HG03460 (cell line): ENCODE data around the gene RSPH1.
"Not testable (repeated sequence)": the region's sequence is repeated elsewhere in the genome, so short reads cannot be mapped to it uniquely, and the experiment has no call there.

Source experiments
- ATAC-seq: cut with Tn5 transposase; IDR thresholded peaks from one replicate; pipeline ENCODE4 v1.9.1; 2021; ENCODE audit not compliant: unreplicated experiment

The RSPH1 gene

GRCh38 chr21:42489006-42489563, 6.9 kb downstream of the RSPH1 start:
- ATAC-seq: no peak

DNA sequence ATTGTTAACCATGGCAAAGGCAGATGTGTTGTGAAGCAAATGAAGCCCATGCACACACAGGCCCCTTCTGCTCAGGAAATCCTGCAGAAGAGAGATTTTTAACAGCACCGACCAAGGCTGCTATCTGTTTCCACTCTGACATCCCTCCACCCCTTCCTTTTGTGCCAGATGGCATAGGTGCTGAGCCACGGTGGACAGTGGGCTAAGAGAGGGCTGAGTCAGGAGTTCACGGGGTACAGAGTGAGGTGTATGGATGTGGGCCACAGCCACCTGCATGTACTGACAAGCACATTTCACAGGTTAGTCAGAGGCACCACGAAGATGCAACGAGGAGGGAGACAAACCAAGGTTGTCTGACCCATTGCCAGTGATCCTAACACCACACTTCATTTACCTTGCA, 9.5 kb downstream of the RSPH1 start:
- ATAC-seq: no peak

DNA sequence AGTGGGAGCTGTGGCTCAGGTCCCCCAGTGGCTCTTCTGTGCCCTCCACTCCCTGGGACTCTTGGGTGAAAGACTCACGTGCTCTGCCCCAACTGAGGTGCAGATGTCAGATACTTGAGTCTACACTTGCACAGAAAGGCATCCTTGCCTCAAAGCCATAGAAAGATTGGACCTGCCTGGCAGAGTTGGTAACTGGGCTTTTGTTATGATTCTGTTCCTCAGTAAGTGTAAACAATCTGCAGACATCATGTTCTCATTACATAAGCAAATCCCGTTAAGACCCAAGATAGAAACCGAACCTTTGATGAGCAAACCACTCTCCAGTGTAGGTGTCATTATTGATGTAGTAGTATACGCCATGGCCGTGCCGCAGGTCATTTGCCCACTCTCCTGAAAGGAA, 10.0 kb downstream of the RSPH1 start:
- no peak for ATAC-seq

DNA sequence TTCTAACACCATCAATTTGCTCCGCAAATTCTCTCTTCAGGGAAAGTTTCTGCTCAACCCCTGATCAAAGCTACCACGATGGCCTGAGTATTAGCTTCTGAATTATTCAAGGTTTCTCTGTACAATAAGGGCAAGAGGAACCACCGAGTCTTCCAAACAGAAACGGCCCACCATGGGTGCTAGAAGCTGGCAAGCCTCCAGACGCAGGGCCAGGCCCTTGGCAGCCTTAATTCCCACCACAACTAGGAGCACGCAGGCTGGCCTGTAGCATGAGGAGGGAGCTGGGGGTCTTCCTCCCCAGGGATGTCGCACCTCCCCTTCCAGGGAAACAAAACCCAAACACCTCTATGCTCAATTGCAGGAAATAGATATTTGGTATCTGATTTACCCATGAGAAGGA, 11.1 kb downstream of the RSPH1 start:
- ATAC-seq: no peak

- ATAC-seq: no peak
Measured at GRCh38 chr21:42481169-42481568, 14.9 kb downstream of the RSPH1 start.

DNA sequence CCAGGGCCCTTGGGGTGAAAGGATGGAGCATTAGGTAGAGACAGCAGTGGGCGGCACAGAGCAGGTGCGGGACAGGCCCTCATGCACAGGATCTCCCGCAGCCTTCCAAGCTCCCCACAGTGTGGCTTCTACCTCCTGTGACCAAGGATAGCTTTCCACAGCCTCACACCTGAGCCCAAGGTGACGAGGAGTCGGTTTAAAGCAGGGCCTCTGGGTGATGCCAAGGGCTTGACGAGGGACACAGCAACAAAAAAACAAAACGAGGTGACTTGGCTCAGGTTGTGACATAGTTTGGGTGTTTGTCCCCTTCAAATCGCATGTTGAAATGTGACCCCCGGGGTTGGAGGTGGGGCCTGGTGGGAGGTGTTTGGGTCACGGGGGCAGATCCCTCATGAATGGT, 15.3 kb downstream of the RSPH1 start:
- no peak for ATAC-seq

DNA sequence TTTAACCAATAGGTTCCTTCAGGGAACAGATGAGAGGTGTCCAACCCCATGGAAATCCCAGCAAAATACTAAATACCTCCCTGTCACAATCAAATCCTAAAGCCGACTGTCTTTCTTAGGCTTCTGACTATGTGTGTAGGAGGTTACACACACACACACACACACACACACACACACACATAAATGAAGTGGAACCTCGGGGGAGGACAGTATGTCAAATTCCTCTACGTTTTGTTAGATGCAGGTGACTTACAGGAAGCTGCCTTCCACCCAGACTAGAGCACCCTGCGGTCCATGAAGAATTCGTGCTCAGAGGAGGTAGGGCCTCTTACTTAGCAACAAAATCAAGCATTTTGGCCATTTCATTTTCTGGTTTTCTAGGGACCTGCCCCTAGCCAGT, 16.4 kb downstream of the RSPH1 start:
- no peak for ATAC-seq

- ATAC-seq: no peak
Measured at GRCh38 chr21:42478504-42478903, 17.5 kb downstream of the RSPH1 start.

DNA sequence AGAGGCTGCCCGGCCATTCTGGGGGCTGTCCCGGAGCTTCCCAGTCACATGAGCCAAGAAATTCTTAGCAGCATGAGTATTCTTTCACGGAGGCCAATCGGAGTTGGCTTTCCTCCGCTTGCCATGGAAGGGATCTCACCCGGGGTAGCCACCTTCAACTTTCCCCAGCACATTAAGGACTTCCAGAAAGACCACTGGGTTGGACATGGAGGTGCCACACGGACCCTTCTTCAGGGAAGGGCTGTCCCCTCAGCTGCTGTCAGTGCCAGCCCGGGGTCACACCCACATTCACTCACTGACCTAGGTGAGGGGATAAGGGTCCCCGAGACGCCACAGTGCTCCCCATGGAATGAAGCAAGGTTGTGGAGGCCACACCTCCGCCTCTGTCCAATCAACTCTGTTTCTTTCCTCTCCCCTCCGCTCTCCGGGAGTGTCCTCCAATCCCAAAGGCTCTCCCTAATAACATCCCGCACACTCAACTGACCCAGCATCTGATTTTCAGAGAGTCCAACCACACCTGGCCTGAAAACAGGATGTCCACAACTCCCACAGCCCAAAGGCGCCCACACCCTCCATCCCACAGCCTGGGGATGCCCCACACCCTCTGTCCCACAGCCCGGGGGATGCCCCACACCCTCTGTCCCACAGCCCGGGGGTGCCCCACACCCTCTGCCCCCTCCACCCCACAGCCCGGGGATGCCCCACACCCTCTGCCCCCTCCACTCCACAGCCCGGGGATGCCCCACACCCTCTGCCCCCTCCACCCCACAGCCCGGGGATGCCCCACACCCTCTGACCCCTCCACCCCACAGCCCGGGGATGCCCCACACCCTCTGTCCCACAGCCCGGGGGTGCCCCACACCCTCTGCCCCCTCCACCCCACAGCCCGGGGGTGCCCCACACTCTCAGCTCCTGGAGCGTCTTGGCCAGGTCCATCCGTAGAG, 19.4 kb downstream of the RSPH1 start:
- ATAC-seq: no peak

DNA sequence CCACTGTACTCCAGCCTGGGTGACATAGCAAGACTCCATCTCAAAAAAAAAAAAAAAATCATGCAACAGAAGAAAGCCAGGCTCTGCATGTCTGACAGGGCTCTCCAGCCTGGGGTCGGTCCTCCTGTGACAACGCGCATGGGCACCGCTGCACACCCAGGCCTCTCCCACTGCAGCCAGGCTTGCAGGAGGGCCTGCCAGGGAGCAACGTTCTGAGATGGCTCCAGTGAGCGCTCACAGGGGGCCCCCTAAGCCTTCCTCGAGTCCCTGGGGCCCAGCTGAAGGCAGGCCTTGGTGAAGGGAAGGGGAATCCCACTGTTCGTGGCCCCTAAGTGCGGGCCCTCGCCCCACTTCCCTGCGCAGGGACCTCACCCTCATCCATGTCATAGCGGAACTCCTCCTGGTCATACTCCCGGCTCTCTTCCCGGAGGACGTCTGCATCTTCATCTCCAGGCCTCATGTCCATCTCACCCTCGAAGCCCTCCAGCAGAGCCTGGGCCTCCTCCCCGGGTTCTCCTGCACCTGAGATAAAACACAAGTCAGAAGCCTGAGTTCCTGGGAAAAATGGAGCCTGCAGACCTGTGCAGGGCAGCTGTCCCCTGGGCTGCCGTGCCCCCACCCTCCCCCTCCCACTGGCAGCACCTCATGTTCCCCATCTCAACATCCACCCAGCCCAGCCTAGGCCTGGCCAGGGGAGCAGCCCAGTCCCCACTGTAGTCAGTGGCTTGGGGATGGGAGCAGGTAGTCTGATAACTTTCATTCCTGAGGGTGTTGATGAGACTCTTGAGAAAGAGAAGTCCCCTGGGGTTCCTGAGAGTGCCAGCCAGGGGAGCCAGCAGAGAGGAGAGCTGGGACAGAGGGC, 20.3 kb downstream of the RSPH1 start:
- no peak for ATAC-seq

- ATAC-seq: no peak
Measured at GRCh38 chr21:42475036-42475435, 21.0 kb downstream of the RSPH1 start.

- ATAC-seq: peak; percentile 43
Measured at GRCh38 chr21:42474043-42474831, 21.8 kb downstream of the RSPH1 start.

DNA sequence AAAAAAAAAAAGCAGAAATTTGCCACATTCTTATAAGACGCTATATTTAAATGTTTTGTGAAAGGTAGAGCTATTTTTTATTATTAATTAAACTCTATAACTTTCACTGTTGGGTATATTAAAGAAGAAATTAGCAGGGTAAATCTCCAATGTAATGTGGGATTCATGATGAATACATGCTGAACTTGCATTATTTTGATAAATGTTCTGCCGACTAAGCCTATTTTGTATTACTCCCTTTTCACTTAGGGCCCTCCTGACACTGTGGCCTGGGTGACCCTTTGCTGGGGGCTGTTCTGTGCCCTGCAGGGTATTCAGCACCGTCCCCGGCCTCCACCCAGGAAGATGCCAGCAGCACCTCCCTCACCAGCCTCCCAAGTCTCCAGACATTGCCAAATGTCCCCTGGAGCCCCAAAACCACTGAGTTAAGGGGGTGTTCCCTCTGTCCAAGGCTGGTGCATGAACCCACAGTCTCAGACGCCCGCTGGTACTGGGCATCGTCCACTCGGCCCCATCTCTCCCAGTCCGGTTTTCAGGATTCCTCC, 22.5 kb downstream of the RSPH1 start:
- ATAC-seq: no peak

DNA sequence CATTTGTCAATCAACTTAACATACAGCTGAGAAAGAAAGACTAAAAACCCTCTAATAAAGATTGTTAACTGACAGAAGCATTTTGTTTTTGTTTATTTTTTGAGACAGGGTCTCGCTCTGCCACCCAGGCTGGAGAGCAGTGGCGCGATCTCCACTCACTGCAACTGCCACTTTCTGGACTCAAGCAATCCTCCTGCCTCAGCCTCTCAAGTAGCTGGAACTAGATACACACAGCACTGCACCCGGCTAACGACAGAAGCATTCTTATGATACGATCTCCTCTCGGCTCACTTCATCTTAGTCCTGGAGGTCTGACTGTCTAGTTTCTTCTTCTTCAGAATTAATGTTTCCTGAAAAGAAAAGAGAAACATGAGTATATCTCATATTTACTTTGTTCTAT, 23.5 kb downstream of the RSPH1 start:
- ATAC-seq: no peak

DNA sequence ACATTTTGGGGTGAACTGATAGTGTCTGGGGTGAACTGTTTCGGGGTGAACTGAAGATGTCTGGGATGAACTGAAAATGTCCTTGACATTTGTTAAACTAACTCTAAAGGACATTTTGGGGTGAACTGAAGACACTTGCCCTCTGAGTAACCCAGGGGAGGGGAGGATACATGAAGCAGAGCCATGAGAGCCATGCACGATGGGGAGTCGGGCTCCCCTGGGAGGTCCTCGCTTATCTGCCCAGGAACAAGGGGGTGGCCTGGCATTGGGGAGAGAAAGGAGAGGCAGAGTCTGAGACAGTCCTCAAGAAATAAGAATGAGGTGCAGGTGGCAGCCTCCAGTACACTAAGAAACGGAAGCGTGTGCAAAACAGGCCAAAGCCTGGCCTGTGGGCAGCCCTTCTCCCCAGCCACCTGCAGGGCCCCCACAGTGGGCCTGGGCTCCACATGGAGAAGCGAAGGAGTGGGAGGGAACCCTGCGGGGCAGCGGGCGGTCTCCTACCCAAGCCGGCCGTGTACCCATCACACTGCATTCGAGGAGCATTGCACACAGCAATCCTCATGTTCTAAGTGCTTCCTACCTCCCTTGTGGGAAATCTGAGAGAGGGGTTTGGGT, 24.2 kb downstream of the RSPH1 start:
- no peak for ATAC-seq

DNA sequence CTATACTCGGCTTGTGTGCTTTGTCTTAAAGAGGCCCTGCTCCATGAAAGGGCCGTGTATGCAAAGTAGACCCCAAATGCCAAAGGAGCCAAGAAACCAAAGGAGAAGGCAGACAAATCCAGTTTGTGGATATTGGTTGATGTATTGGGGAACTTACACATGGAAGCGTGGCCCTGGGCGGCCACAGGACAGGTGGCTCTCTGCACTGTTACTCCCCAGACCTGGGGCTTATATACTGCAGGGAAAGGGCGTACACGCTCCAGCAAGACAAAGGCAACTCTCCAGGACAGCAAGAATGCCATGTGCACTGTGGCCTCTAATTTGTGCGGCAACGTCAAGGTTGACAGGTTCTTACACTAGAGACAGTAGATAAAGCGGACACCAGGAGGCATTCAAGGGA, 24.8 kb downstream of the RSPH1 start:
- ATAC-seq: no peak

DNA sequence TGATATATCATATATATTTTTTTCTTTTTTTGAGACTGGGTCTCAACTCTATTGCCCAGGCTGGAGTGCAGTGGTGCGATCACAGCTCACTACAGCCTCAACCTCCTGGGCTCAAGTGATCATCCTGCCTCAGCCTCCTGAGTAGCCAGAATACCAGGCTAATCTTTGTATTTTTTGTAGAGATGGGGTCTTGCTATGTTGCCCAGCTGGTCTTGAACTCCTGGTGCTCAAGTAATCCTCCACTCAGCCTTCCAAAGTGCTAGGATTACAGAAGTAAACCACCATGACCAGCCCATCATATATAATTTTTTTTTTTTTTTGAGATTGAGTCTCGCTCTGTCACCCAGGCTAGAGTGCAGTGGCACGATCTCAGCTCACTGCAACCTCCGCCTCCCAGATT, 26.3 kb downstream of the RSPH1 start:
- not testable (repeated sequence) for ATAC-seq

- ATAC-seq: no peak
Measured at GRCh38 chr21:42469272-42469671, 26.8 kb downstream of the RSPH1 start.

- ATAC-seq: no peak
Measured at GRCh38 chr21:42468491-42469131, 27.4 kb downstream of the RSPH1 start.
